H1 (cell line): ENCODE data around the gene GBF1. TPM values are rescaled to one million over a fixed set of nuclear protein-coding genes. Genes with fewer than 3 reads are reported as not detected.

Experiments
- polyA plus RNA-seq, 7 experiments: library from polyadenylated mRNA; depleted of rRNA in 3 of 7; stranded (reverse) in 5 of 7; unstranded in 2 of 7; fragments of >200 nt in 5 of 7; fragments of 200-250 nt in 2 of 7; gene quantifications; 1 replicate in 5 of 7; 2 replicates in 1 of 7; 4 replicates in 1 of 7; pipeline versions ENCODE4 v1.2.1 to v1.2.3, GENCODE V29; 2011 to 2013; ENCODE audit warnings: missing spikeins in 2 of 7, mixed read lengths in 2 of 7
- total RNA-seq: library from RNA; stranded (reverse); fragmentation: NEBNext Ultra II Directional; extraction: Animal tissue kit (Norgen Biotek cat#: 25700); gene quantifications from 2 replicates; pipeline ENCODE4 v1.2.1, GENCODE V29; 2021

The GBF1 gene
- total and polyA plus RNA-seq, 2 of the 8 experiments (the other 6 are each of a cell fraction or from before 2014, with no cell fraction given): 11.0 to 25.5 TPM

Other genes starting within 250 kb of the GBF1 start
- 16.1 and 18.3 TPM in 2 replicates for gene ARMH3, start 189.4 kb upstream of the GBF1 start, total RNA-seq
- 10.6 and 11.6 TPM in 2 replicates for gene ARMH3, start 189.4 kb upstream of the GBF1 start, polyA plus RNA-seq (2011; rRNA removed)
- 16.2 and 17.7 TPM in 2 replicates for gene HPS6, start 180.2 kb upstream of the GBF1 start, total RNA-seq
- 10.2 and 12.3 TPM in 2 replicates for gene HPS6, start 180.2 kb upstream of the GBF1 start, polyA plus RNA-seq (2011; rRNA removed)
- 88.4 and 88.8 TPM in 2 replicates for gene LDB1, start 125.2 kb upstream of the GBF1 start, total RNA-seq
- gene LDB1, start 125.2 kb upstream of the GBF1 start, polyA plus RNA-seq (2011; rRNA removed): 138 and 170 TPM in 2 replicates
- 86.2 and 88.4 TPM in 2 replicates for gene PPRC1, start 112.5 kb upstream of the GBF1 start, total RNA-seq
- 46.5 and 65.3 TPM in 2 replicates for gene PPRC1, start 112.5 kb upstream of the GBF1 start, polyA plus RNA-seq (2011; rRNA removed)
- 191 and 194 TPM in 2 replicates for gene NOLC1, start 93.1 kb upstream of the GBF1 start, total RNA-seq
- gene NOLC1, start 93.1 kb upstream of the GBF1 start, polyA plus RNA-seq (2011; rRNA removed): 63.5 and 86.3 TPM in 2 replicates
- 0.31 TPM in 1 of 2 replicates, not detected in the other for gene ELOVL3, start 19.2 kb upstream of the GBF1 start, total RNA-seq
- gene ELOVL3, start 19.2 kb upstream of the GBF1 start, polyA plus RNA-seq (2011; rRNA removed): 0.19 and 0.27 TPM in 2 replicates
- 0.41 and 0.54 TPM in 2 replicates for gene PITX3, start 4.0 kb upstream of the GBF1 start, total RNA-seq
- gene PITX3, start 4.0 kb upstream of the GBF1 start, polyA plus RNA-seq (2011; rRNA removed): 0.18 and 0.22 TPM in 2 replicates
- gene NFKB2, start 150.2 kb downstream of the GBF1 start, total RNA-seq: 18.7 and 20.4 TPM in 2 replicates
- 31.4 and 34.5 TPM in 2 replicates for gene NFKB2, start 150.2 kb downstream of the GBF1 start, polyA plus RNA-seq (2011; rRNA removed)
- gene PSD, start 173.3 kb downstream of the GBF1 start, total RNA-seq: 5.6 and 6.0 TPM in 2 replicates
- 5.4 and 8.0 TPM in 2 replicates for gene PSD, start 173.3 kb downstream of the GBF1 start, polyA plus RNA-seq (2011; rRNA removed)
- 11.3 and 15.4 TPM in 2 replicates for gene FBXL15, start 175.3 kb downstream of the GBF1 start, total RNA-seq
- 22.6 and 29.2 TPM in 2 replicates for gene FBXL15, start 175.3 kb downstream of the GBF1 start, polyA plus RNA-seq (2011; rRNA removed)
- 41.7 and 43.6 TPM in 2 replicates for gene CUEDC2, start 187.0 kb downstream of the GBF1 start, total RNA-seq
- gene CUEDC2, start 187.0 kb downstream of the GBF1 start, polyA plus RNA-seq (2011; rRNA removed): 55.2 and 66.7 TPM in 2 replicates
- 0.34 and 0.44 TPM in 2 replicates for gene C10orf95, start 206.0 kb downstream of the GBF1 start, total RNA-seq
- 0.48 and 0.80 TPM in 2 replicates for gene C10orf95, start 206.0 kb downstream of the GBF1 start, polyA plus RNA-seq (2011; rRNA removed)